Ishikawa (cell line): ENCODE measurements around the gene EXOC3.
A peak's percentile ranks its signal among the peaks of the same experiment; 100 is the strongest.

Experiments
- CEBPB ChIP-seq: IDR thresholded peaks from 2 replicates; pipeline ENCODE4 v1.6.1; 2012
- CREB1 ChIP-seq: IDR thresholded peaks from 2 replicates; pipeline ENCODE4 v1.6.1; 2012; ENCODE audit warnings: low read depth
- EGR1 ChIP-seq: IDR thresholded peaks from 2 replicates; pipeline ENCODE4 v1.6.1; 2012
- EP300 ChIP-seq: IDR thresholded peaks from 2 replicates; pipeline ENCODE4 v1.6.1; 2012; ENCODE audit warnings: borderline replicate concordance
- FOXM1 ChIP-seq: IDR thresholded peaks from 2 replicates; pipeline ENCODE4 v1.6.1; 2012; ENCODE audit warnings: low read depth, borderline replicate concordance
- NFIC ChIP-seq: IDR thresholded peaks from 2 replicates; pipeline ENCODE4 v1.6.1; 2012
- RAD21 ChIP-seq: IDR thresholded peaks from 2 replicates; pipeline ENCODE4 v1.6.1; 2012; ENCODE audit warnings: low read depth
- TAF1 ChIP-seq: IDR thresholded peaks from 2 replicates; pipeline ENCODE4 v1.6.1; 2012; ENCODE audit warnings: low read depth, mild to moderate bottlenecking
- TCF12 ChIP-seq: IDR thresholded peaks from 2 replicates; pipeline ENCODE4 v1.6.1; 2012; ENCODE audit warnings: low read depth
- TEAD4 ChIP-seq: IDR thresholded peaks from 2 replicates; pipeline ENCODE4 v1.6.1; 2012
- YY1 ChIP-seq: IDR thresholded peaks from 2 replicates; pipeline ENCODE4 v1.6.1; 2012; ENCODE audit warnings: low read depth
- ZBTB7A ChIP-seq: IDR thresholded peaks from 2 replicates; pipeline ENCODE4 v1.6.1; 2012; ENCODE audit warnings: low read depth
- TF ChIP-seq, protein P1 (sequence below): IDR thresholded peaks from 2 replicates; pipeline ENCODE4 v1.6.1; 2012; ENCODE audit warnings: low read depth, mild to moderate bottlenecking
- TF ChIP-seq, protein P2 (sequence below): IDR thresholded peaks from 2 replicates; pipeline ENCODE4 v1.6.1; 2012
- TF ChIP-seq, protein P3 (sequence below): IDR thresholded peaks from 2 replicates; pipeline ENCODE4 v1.6.1; 2012

Gene EXOC3

DNA sequence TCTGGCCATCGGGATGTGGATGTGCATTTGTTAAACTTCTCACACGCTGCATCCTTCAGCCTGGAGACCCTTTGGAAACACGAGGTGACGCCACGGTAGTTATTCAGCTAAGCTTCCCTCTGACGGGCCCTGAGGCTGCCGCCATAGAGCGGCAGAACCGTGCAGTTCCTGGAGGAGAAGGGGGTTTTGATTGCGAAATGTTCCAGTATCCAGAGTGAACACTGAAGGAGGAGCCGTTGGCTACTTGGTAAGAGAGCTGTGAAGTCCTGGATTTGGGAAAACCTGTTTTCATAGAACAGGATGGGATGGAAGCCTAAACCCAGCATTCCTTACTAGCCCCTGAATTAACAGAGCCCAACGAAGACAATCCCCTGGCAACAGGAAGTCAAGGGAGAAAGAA lies 23.0 kb upstream of the EXOC3 start:
- TF ChIP-seq, protein P1, sequence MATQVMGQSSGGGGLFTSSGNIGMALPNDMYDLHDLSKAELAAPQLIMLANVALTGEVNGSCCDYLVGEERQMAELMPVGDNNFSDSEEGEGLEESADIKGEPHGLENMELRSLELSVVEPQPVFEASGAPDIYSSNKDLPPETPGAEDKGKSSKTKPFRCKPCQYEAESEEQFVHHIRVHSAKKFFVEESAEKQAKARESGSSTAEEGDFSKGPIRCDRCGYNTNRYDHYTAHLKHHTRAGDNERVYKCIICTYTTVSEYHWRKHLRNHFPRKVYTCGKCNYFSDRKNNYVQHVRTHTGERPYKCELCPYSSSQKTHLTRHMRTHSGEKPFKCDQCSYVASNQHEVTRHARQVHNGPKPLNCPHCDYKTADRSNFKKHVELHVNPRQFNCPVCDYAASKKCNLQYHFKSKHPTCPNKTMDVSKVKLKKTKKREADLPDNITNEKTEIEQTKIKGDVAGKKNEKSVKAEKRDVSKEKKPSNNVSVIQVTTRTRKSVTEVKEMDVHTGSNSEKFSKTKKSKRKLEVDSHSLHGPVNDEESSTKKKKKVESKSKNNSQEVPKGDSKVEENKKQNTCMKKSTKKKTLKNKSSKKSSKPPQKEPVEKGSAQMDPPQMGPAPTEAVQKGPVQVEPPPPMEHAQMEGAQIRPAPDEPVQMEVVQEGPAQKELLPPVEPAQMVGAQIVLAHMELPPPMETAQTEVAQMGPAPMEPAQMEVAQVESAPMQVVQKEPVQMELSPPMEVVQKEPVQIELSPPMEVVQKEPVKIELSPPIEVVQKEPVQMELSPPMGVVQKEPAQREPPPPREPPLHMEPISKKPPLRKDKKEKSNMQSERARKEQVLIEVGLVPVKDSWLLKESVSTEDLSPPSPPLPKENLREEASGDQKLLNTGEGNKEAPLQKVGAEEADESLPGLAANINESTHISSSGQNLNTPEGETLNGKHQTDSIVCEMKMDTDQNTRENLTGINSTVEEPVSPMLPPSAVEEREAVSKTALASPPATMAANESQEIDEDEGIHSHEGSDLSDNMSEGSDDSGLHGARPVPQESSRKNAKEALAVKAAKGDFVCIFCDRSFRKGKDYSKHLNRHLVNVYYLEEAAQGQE = no peak
- TF ChIP-seq EP300 = no peak
- TF ChIP-seq, protein P2, sequence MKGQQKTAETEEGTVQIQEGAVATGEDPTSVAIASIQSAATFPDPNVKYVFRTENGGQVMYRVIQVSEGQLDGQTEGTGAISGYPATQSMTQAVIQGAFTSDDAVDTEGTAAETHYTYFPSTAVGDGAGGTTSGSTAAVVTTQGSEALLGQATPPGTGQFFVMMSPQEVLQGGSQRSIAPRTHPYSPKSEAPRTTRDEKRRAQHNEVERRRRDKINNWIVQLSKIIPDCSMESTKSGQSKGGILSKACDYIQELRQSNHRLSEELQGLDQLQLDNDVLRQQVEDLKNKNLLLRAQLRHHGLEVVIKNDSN = no peak
- no peak for TF ChIP-seq CREB1
- TF ChIP-seq CEBPB = peak; percentile 53; the same call in 1 of the 2 replicates

DNA sequence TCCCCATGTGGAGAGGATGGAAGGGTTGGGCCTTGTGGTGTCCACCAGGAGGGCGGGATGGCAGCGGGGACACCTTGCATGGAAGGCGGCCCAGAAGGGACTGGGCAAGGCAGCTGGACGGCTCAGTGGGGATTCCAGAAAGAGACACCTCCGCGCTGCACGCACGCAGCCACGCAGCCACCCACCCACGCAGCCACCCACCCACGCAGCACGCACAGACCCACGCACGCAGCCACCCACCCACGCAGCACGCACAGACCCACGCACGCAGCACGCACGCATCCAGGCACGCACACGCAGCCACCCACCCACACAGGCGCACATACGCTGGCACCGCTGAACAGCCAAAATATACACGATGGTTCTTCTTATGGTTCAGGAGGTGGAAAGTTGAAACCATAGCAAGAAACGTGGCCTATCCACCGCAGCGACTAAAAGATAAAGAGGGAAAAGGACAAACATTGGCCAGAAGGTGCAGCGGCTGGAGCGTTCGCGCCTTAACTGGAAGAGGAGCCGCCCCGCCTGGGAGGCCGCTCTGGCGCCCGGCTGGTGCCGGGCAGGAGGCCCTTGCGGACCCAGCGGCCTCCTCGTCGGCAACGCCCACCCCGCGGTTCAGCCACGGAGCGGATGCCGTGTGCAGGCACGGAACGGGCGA lies 22.2 kb upstream of the EXOC3 start:
- no peak for TF ChIP-seq EGR1
- TF ChIP-seq TCF12 = no peak
- no peak for TF ChIP-seq NFIC
- TF ChIP-seq, protein P2 = no peak
- TF ChIP-seq TAF1 = no peak
- TF ChIP-seq YY1 = no peak
- no peak for TF ChIP-seq FOXM1
- TF ChIP-seq RAD21 = no peak
- no peak for TF ChIP-seq ZBTB7A
- no peak for TF ChIP-seq CREB1
- no peak for TF ChIP-seq TEAD4
- no peak for TF ChIP-seq EP300
- no peak for TF ChIP-seq CEBPB
- TF ChIP-seq, protein P3, sequence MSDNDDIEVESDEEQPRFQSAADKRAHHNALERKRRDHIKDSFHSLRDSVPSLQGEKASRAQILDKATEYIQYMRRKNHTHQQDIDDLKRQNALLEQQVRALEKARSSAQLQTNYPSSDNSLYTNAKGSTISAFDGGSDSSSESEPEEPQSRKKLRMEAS = no peak
- TF ChIP-seq, protein P1 = no peak

DNA sequence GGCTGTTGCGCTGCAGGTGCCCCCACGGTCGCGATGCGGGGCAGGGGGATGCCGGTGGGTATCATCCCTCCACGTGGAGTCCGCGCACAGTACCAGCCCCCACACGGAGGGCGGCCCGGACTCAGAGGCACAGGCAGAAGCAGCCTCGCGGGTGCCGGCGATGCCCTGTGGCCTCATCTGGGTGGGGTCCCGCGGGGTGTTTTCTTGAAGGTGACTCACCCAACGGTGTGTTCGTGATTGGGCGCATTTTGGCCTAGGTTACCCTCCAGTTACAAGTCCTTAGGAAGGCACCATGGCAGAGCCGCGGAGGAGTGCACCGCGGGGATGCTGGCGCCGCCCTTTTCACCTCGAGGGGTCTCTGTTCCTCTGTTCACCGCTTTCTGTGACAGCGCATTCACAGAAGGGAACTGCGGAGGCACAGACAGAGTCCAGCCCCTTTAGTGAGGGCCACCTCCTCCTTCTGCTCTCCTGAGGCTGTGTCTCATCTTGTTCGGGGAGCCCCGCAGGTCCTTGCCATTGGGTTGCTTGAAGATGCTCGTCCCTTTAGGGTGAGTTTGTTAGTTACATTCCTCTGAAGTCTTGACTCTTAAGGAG lies 21.6 kb upstream of the EXOC3 start:
- TF ChIP-seq CEBPB (no peak), FOXM1 (no peak), YY1 (no peak), CREB1 (no peak), RAD21 (no peak), EP300 (no peak)
- TF ChIP-seq, protein P2 = no peak
- TF ChIP-seq, protein P3 = no peak
- TF ChIP-seq, protein P1 = no peak

DNA sequence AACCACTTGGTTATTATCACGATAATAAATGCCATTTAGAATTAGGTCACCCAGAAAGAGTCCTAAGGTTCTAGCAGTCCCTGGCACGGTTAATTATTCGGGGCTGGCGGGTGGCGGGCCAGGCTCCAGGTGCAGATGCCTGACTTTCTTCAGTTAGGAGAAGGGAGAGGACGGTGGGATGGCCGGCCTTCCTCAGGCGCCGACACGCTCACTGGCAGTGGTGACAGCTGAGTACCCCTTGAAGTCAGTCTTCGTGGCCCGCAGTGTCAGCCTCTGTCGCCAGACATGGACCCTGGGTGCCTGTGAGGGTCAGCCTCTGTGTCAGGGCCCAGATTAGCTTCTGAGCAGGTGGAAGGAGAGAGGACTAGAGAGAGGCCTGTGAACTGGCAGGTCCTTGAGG lies 21.1 kb upstream of the EXOC3 start:
- no peak for TF ChIP-seq NFIC
- no peak for TF ChIP-seq ZBTB7A
- TF ChIP-seq TCF12 = no peak
- no peak for TF ChIP-seq CEBPB
- no peak for TF ChIP-seq EP300
- no peak for TF ChIP-seq TAF1
- TF ChIP-seq EGR1 = no peak
- no peak for TF ChIP-seq FOXM1
- no peak for TF ChIP-seq RAD21
- TF ChIP-seq, protein P3 = no peak
- no peak for TF ChIP-seq YY1
- TF ChIP-seq, protein P2 = no peak
- TF ChIP-seq CREB1 = no peak
